Hematopoietic multipotent progenitor cell (in vitro differentiated cells): ENCODE measurements around the gene MPHOSPH9. TPM values are rescaled to one million over a fixed set of nuclear protein-coding genes. Genes with fewer than 3 reads are reported as not detected.
"Not testable (repeated sequence)": the region's sequence is repeated elsewhere in the genome, so short reads cannot be mapped to it uniquely, and the experiment has no call there.

Experiments used
- DNase-seq, 3 donors: peaks; one replicate each; pipeline ENCODE4 v3.0.0-alpha.2; 2011 to 2015; ENCODE audit warnings: low read depth in 2 of 3, low spot score in 2 of 3
- total RNA-seq: library from RNA; depleted of rRNA; stranded (reverse); fragments of >200 nt; gene quantifications from one replicate; pipeline ENCODE4 v1.2.3, GENCODE V29; 2012

Gene MPHOSPH9
- total RNA-seq, 1 donor = 40.9 TPM

DNA sequence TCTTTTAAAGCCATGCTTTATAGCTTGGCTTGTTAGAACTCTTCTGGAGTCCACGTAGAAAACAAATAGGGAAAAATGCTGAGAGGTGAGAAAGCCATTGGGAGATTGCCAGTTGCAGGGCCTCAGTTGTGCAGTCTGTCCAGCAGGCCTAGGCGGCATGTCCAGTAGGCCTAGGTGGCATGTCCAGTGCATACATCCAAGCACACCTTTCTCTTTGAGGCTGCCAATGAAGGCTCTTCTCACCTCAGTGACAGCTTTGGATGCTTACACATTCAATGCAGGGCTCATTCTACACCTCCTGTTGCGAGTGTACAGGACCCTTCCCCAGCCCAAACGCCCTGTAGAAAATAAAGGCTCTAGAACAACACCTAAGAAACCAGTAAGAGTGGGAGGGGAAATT, 25.7 kb upstream of the MPHOSPH9 start:
- no peak for DNase-seq

DNA sequence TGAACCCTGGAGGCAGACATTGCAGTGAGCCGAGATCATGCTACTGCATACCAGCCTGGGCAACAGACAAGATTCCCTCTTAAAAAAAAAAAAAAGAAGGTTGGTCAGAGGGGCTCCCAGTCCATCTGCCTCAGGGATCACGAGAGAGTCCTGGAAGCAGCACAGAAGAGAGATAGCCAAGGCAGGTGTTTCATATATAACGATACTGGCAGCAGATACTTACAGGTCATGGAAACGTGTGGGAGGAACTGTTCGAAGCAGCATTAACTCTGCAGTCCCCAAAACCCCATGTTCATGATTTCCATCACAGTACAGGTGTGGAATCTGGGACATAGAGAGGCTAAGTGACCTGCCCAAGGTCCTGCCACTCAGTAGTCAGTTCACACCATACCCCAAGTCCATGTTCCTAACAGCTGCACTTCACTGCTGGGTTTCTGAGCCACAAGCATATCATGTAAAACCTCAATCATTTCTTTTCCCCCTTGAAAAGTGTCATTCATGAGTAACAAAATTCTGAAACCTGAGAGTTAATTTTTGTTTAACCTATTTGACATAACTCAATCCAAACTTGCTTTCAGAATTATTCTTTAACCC, 22.0 kb upstream of the MPHOSPH9 start:
- no peak for DNase-seq

DNA sequence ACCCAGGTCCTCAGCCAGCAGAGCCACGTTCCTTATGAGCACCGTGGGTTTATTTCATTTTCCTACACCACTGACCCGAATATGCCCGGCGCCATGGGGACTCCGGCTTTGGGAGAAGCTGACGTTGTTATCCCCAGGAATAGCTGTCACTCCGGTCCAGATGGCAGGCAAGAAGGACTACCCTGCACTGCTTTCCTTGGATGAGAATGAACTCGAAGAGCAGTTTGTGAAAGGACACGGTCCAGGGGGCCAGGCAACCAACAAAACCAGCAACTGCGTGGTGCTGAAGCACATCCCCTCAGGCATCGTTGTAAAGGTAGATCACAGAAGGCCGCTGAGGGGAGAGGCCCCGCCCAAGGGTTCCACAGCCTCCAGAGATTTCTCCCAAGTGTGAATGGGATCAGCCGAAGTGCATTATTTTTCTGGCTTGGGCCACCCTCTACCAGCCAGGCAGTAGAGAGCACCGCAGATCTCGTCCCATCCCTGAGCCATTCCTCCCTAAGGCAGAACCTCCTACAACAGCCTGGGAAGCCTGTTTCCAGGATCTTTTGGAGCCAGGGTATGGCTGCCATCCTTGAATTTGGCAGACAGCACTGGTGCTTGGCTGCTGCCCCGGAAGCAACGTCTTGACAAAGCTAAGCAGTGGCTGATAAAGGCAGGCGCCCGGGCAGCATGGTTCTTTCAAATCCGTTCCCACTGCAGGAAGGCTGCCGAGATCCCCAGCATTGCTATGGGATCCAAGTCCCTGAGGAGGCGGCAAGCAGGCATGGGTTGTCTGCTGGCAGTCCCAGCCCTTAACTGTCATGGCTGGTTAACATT, 20.9 kb upstream of the MPHOSPH9 start:
- DNase-seq = no peak

DNA sequence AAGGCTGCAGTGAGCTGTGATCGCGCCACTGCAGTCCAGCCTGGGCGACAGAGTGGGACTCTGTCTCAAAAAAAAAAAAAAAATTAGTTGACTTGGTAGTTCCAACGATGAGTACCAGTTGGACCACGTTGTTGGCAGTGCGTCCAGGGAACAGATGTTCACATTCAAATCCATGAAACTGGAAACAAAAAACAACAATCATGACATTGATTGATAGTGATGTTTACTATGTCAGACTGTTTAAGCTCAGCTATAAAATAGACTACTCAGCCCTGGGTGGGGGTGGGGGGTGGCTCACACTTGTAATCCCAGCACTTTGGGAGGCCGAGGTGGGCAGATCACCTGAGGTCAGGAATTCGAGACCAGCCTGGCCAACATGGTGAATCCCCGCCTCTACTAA, 19.4 kb upstream of the MPHOSPH9 start:
- not testable (repeated sequence) for DNase-seq

DNA sequence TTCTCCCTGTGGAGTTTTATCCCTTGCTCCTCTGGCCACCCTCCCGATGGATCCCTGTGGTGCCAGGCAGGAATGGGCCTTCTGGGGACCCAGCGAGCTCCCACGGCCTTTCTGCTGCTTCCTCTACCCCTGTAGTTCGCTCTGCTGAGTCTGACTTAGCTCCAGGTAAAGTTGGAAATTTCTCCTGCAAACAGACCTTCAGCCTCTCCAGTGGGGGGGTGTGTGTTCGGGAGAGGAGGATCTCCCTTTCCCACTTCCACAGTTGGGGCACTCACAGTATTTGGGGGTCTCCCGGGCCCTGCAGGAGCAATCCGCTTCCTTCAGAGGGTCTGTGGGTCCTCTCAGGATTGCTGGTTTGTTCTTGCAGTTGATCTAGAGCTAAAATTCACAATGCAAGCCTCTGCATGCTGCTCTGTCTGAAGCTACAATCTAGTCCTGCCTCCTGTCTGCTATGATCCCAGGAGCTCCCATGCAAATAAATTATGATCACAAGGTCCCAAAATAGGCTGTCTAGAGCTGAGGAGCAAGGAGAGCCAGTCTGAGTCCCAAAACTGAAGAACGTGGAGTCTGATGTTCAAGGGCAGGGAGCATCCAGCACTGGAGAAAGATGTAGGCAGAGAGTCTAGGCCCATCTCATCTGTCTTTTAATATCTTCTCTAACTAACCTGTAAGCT, 18.6 kb upstream of the MPHOSPH9 start:
- no peak for DNase-seq

DNA sequence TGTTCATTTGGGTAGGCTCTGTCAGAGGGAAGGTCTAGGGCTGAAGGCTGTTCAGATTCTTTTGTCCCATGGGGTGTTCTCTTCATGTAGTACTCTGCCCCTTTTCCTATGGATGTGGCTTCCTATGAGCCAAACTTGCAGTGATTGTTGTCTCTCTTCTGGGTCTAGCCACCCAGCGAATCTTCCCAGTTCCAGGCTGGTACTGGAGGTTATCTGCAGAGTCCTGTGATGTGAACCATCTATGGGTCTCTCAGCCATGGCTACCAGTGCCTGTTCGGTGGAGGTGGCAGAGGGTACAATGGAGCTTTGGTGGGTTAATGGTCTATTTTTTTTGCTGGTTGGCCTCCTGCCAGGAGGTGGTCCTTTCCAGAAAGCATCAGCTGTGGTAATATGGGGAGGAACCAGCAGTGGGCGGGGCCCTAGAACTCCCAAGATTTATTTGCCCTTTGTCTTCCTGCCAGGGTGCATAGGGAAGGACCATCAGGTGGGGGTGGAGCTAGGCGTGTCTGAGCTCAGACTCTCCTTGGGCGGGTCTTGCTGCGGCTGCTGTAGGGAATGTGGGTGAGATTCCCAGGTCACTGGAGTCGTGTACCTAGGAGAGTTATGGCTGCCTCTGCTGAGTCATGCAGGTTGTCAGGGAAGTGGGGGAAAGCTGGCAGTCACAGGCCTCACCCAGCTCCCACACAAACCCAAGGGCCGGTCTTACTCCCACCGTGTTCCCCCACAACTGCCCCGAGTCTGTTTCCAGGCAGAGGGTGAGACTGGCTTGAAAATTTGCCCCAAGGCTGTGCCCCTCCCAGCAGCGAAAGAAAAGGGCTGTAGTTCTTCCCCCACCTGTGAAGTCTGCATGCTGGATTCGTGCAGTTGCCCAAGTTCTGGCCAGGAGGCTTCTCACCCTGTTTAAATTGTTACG, 17.8 kb upstream of the MPHOSPH9 start:
- DNase-seq = peak in 1 of 3 donors; percentile 50

DNA sequence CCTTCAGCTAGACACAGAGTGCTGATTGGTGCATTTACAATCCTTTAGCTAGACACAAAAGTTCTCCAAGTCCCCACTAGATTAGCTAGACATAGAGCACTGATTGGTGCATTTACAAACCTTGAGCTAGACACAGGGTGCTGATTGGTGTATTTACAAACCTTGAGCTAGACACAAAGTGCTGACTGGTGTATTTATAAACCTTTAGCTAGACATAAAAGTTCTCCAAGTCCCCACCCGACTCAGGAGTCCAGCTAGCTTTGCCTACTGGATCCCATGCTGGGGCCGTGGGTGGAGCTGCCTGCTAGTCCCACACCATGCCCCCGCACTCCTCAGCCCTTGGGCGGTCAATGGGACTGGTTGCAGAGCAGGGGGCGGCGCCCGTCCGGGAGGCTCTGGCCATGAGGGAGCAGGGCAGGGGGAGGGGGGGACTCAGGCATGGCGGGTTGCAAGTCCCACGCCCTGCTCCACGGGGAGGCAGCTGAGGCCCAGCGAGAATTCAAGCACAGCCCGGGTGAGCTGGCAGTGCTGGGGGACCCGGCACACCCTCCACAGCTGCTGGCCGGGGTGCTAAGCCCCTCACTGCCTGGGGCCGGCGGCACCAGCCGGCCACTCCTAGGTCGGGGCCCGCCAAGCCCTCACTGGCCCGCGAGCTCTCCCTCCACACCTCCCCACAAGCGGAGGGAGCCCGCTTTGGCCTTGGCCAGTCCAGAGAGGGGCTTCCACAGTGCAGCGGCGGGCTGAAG, 16.2 kb upstream of the MPHOSPH9 start:
- DNase-seq = not testable (repeated sequence)

DNA sequence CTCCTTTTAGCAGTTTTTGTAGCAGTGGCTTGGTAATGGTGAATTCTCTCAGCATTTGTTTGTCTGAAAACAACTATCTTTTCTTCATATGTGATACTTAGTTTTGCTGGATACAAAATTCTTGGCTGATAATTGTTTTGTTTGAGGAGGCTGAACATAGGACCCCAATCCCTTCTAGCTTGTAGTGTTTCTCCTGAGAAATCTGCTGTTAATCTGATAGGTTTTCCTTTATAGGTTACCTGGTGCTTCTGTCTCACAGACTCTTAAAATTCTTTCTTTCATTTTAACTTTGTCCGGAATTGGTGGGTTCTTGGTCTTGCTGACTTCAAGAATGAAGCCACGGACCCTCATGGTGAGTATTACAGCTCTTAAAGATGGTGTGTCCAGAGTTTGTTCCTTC, 15.2 kb upstream of the MPHOSPH9 start:
- DNase-seq = not testable (repeated sequence)

DNA sequence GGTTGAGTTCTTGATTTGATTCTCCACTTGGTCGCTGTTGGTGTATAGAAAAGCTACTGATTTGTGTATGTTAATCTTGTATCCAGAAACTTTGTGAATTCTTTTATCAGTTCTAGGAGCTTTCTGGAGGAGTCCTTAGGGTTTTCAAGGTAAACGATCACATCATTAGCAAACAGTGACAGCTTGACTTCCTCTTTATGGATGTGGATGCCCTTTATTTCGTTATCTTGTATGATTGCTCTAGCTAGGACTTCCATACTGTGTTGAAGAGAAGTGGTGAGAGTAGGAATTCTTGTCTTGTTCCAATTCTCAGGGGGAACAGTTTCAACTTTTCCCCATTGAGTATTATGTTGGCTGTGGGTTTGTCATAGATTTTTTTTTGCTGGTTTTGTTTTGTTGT, 12.7 kb upstream of the MPHOSPH9 start:
- DNase-seq = no peak

DNA sequence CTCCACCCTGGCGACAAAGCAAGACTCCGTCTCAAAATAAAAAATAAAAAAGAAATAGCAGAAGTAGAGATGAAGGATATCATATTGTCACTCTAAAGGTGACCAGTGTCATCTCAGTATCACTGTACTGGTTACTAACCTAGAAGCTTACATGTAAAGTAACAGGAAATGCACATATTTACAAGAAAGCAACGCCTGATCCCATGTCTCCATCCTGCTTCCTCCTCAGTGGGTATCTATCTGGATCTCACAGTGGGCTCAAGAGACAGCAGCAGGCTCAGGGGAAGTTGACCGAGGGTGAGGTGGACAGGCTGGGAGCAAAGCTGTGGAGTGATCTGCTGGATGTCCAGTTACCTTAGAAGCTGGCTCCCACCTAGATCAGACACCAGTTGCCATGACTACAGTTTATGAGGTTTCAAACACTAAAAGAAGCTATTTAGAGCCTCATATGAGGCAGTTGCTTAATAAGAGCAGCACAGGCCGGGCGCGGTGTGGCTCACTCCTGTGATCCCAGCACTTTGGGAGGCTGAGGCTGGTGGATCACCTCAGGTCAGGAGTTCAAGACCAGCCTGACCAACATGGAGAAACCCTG, 10.8 kb upstream of the MPHOSPH9 start:
- DNase-seq = no peak

DNA sequence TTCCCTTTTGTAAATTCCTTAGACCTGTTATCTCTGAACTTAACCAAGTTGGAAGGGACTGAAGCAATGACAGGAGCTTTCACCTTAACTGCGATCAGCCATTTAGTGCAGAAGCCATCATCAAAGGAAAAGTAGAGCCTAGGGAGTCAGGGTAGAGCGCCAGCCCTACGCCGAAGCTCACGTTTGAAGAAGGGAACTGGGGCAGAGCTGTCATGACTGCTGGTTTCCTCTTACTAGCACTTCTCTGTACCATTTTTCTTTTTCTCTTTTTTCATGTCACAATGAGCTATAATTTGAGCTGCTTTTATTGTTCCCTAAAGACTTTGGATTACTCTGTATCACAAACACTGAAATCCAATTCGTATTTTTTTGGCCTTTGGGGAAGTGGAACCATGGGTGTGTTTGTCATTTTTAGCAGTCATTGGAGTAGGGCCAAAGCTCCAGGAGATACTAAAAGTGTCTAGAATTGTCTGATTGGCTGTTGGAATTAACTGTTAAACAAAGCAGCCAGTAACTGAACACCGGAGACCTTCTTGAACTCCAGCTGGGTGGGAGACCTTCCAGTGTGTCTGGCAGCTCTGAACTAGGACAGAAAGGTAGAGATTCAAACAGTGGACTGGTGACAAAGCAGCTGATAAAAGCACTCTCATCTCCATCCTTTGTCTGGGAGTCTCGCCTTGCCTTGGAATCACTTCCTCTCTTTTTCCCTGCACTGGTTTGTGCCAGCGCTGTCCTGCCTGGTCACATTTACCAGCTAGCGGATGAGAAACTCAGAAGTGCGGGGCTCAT, 9.4 kb upstream of the MPHOSPH9 start:
- DNase-seq = peak in 1 of 3 donors; percentile 51

DNA sequence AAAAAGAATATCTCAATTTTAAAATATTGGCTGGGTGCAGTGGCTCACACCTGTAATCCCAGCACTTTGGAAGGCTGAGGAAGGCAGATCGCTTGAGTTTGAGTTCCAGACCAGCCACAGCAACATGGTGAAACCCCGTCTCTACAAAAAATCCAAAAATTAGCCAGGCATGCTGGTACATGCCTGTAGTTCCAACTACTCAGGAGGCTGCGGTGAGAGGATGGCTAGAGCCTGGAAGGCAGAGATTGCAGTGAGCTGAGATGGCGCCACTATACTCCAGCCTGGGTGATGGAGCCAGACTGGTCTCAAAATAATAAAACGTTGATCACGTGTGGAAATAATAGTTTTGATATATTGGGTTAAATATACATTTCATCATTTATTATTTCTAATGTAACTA, 6.0 kb upstream of the MPHOSPH9 start:
- DNase-seq = no peak

DNA sequence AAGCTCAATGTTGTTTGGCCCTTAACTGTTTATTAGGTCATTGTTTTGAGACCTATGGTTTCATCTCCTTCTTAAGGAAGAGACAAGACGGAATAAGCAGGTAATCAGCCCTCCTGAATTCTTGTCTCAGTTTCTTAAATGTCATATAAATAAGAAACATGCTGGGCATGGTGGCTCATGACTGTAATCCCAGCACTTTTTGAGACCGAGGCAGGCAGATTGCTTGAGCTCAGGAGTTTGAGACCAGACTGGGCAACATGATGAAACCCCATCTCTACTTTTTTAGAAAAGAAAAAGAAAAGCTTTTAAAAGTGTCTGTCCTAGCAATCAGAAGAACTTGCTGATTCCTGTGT, 5.4 kb upstream of the MPHOSPH9 start:
- DNase-seq = no peak

DNA sequence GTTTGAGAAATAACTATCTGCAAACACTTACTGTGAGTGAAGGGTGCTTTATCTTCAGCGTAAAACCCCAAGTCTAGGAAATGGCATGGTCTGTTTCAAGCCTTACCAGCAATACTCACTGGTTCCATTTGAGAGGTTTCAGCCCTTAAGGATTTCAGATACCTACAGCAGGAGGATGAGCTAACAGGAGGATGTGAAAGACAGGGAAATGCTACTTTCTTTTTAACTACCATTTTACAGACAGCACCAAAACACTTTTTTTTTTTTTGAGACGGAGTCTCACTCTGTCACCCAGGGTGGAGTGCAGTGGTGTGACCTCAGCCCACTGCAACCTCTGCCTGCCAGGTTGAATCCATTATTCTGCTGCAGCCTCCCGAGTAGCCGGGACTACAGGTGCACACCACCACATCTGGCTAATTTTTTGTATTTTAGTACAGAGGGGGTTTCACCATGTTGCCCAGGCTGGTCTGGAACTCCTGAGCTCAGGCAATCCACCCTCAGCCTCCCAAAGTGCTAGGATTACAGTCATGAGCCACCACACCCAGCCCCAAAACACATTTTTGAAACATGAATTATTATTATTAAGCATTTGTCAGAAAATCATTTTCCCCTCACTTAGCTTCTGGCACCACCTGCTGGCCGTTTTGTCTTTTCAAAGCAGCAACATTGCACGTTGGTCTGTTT, 4.8 kb upstream of the MPHOSPH9 start:
- peak; percentile 51 to 85 (median 67) for DNase-seq

DNA sequence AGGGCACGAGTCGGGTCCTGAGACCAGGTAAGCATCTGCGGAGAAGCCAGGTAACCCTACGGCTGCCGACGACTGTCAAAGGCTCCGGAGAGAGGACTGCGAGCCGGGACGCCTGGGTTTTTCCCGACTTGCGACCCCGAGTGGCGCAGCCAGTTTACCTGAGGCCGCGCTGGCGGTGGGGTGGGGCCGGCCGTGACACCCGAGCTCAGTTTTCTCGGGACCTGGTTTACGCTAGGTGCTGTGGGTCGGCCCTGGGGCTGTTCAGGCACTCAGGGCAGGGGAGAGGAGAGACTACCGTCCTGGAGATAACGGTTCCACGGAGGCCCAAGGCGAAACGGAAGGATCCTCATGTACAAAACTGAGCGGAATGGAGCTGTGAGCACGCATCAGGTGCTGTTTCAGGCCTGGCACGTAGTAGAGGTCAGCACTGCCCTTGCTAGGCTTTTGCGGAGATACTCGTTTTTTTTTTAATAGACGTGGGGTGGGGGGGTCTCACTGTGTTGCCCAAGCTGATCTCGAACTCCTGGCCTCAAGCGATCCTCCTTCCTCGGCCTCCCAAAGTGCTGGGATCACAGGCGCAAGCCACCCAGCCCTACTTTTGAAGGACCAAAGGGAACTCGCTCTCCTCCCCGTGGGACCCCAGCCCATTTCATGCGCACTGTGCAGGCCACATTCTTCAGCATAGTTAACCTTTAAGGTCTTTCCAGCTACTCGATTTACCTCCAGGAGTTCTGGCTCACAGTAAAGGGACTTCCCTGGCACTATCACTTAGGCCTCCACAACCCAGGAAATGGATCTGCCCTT, 766 bp upstream of the MPHOSPH9 start:
- DNase-seq = no peak

DNA sequence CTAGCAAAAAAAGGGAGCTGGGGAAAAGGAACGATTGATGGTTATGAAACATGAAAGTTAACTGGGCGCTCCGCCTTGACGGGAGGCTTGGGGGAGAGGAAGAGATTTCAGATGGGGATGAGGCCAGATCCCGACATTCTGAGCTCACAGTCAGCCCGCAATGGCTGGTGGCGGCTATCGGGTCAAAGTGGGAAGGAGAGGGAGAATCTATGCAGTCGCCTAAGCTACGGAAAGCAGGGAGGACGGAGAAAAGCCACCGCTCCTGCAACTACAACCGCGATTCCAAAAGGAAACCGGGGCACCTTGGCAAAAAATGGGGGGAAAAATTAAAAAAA, 502 bp downstream of the MPHOSPH9 start:
- no peak for DNase-seq

DNA sequence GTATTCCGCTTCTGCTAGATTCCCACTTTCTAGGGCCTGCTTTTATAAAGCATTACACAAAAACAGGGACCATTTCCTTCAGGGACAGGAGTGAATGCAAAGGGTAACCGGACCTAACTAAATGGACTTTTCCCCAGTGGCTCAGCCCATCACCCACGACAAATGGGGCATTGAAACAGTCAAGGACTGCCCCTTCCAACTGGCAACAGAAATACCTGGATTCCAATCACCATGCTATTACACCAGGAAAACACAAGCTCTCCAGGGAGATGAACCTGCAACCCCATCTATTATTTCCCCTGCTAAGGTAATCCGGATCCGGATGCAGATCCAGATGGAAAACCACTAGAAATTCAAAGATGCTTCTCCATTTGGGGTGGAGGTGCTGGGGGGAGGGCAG, 1.0 kb downstream of the MPHOSPH9 start:
- DNase-seq = no peak

DNA sequence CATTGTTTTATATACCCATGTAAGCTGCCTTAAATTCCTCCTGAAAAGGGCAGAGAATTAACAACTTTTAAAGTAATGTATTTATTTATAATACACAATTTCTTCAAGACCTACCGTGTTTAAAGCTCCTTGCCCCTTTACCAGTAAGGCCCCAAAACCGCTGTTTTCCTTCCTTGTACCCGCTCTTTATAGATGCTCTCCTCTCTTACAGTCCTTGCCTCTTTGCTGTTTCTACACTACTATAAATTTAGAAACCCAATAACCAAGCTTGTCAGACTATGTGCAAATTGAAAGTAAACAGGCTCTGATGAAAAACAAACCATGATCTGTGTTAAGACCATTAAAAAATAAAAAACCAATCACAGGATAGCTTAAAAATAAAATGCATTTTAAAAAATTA, 3.9 kb downstream of the MPHOSPH9 start:
- DNase-seq = no peak
